ENCODE data around the gene SH2D2A.

DNA sequence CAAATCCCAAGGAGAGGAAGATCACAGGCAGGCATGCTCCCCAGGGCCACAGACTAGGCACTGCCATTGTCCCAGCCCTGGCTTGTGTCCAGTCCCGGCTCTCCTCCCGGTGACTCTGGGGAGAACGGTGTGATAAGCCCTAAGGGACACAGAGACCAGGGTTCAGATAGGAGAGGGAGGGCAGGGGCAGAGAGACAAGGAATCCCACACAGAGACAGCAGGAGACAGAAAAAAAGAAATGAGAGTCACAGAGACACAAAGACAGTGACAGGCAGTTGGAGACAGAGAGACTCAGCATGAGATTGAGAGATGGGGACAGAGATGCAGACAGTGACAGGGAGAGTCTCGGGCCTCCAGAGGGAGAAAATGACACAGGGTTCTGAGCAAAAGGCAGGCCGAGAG, 41.9 kb upstream of the SH2D2A start:
- no peak for TF ChIP-seq CTCF (conservative IDR thresholded peaks at IDR 0.05)
- TF ChIP-seq ZFX (IDR thresholded peaks at IDR 0.05) = no peak
